Panc1 (cell line): ENCODE measurements around the gene DCUN1D1.

Experiments
- CTCF ChIP-seq: fragments of 450-650 bp; IDR thresholded peaks from 2 replicates; pipeline ENCODE4 v1.5.1; 2017; ENCODE audit warnings: mild to moderate bottlenecking
- TCF7L2 ChIP-seq: IDR thresholded peaks from 2 replicates; pipeline ENCODE4 v1.6.1; 2011; ENCODE audit warnings: mild to moderate bottlenecking, low read depth, low read length, inconsistent platforms

- TF ChIP-seq CTCF (no peak), TCF7L2 (no peak)
Observed at GRCh38 chr3:182999767-183000166, 19.4 kb upstream of the DCUN1D1 start.
